Activated CD4-positive, alpha-beta T cell treated with anti-CD3 and anti-CD28 coated beads for 36 hours (primary cell): Measurements from ENCODE around the gene TP53RK. TPM values are rescaled to one million over a fixed set of nuclear protein-coding genes. Genes with fewer than 3 reads are reported as not detected.
"Not testable (repeated sequence)": the region's sequence is repeated elsewhere in the genome, so short reads cannot be mapped to it uniquely, and the experiment has no call there.

Experiments
- ATAC-seq: fragments of 200-7000 bp; cut with Tn5 transposase; one replicate; pipeline ENCODE4 v1.10.0; 2021; ENCODE audit warnings: mild to moderate bottlenecking, moderate library complexity
- CTCF ChIA-PET: fragments of 350-600 bp; sonication (Branson Sonifier 250); formaldehyde crosslinking; loops from one replicate; lab custom pipeline; 2021; ENCODE audit warnings: antibody characterized with exemption; lab: Charles Lee
- POLR2A ChIA-PET: fragments of 350-600 bp; sonication (Branson Sonifier 250); formaldehyde crosslinking; loops from one replicate; lab custom pipeline; 2021; ENCODE audit warnings: antibody characterized with exemption, inconsistent platforms; lab: Charles Lee
- DNase-seq: peaks from one replicate; pipeline ENCODE4 v3.0.0-alpha.2; 2020
- H3K27ac Mint-ChIP-seq: one replicate; pipeline ENCODE4 v1.8.0; 2021; ENCODE audit warnings: mixed read lengths
- H3K27me3 Mint-ChIP-seq: one replicate; pipeline ENCODE4 v1.8.0; 2021; ENCODE audit warnings: mixed read lengths
- H3K36me3 Mint-ChIP-seq: one replicate; pipeline ENCODE4 v1.8.0; 2021; ENCODE audit warnings: low read depth, mixed read lengths
- H3K4me1 Mint-ChIP-seq: one replicate; pipeline ENCODE4 v1.8.0; 2021; ENCODE audit warnings: mixed read lengths
- H3K4me3 Mint-ChIP-seq: one replicate; pipeline ENCODE4 v1.8.0; 2021; ENCODE audit warnings: mild to moderate bottlenecking, moderate library complexity, mixed read lengths
- H3K9me3 Mint-ChIP-seq: one replicate; pipeline ENCODE4 v1.8.0; 2021; ENCODE audit warnings: low read depth, mixed read lengths
- intact Hi-C, 2 experiments: fragments of 100-400 bp; cut with DNase I in 1 of 2; cut with micrococcal nuclease in 1 of 2; formaldehyde crosslinking; loops; one replicate each; pipeline versions ENCODE4 v1.14.2 to v1.15.1; 2022 to 2024; cut with DNase I, micrococcal nuclease
- total RNA-seq, 2 experiments: library from RNA; stranded (reverse); gene quantifications; one replicate each; pipeline ENCODE4 v1.2.3, GENCODE V29; 2021

Gene TP53RK
- total RNA-seq, 2 experiments from 2014 or later = 11.2 to 12.1 TPM

- peaks cover 29% of the 10 kb centered on the region for H3K4me1 Mint-ChIP-seq
- DNase-seq (peak; percentile 83), ATAC-seq (peak; percentile 80)
- H3K4me3 Mint-ChIP-seq = no peak overlapping the region
- no peaks in the 10 kb centered on the region for H3K27me3 Mint-ChIP-seq
- H3K9me3 Mint-ChIP-seq = no peaks in the 10 kb centered on the region
- ChIA-PET CTCF (interaction anchor here (0.6 to 4.5 kb wide), 18 partner anchors 9 to 548 kb away, joined by 3 to 16 read pairs (median 4); partner anchors contain the start of gene TP53RK), POLR2A (interaction anchor here (0.6 kb wide), 1 partner anchor 297 kb away, joined by 8 read pairs; no protein-coding TSS in a partner anchor)
- H3K36me3 Mint-ChIP-seq = peaks cover 15% of the 10 kb centered on the region
- no peak overlapping the region for H3K27ac Mint-ChIP-seq
- intact Hi-C loops = loop anchor here (1.0 to 2.0 kb wide), 5 partner anchors 119 to 549 kb away; no protein-coding TSS in a partner anchor
Observed at GRCh38 chr20:46681032-46681854, 8.0 kb downstream of the TP53RK start.

- CTCF ChIA-PET = interaction anchor here (0.5 to 4.5 kb wide), 19 partner anchors 9 to 722 kb away, joined by 3 to 16 read pairs (median 4); partner anchors contain the start of gene TP53RK
- peaks cover 23% of the 10 kb centered on the region for H3K4me1 Mint-ChIP-seq
- H3K4me3 Mint-ChIP-seq = no peak overlapping the region
- POLR2A ChIA-PET = no interaction called here
- ATAC-seq = no peak
- peaks cover 1% of the 10 kb centered on the region for H3K27me3 Mint-ChIP-seq
- no peak overlapping the region for H3K27ac Mint-ChIP-seq
- no peaks in the 10 kb centered on the region for H3K9me3 Mint-ChIP-seq
- DNase-seq = no peak
- peaks cover 9% of the 10 kb centered on the region for H3K36me3 Mint-ChIP-seq
- intact Hi-C loops = loop anchor here (1.0 to 2.0 kb wide), 5 partner anchors 118 to 548 kb away; no protein-coding TSS in a partner anchor
Observed at GRCh38 chr20:46680684-46681031, 8.6 kb downstream of the TP53RK start.

- no peaks in the 10 kb centered on the region for H3K9me3 Mint-ChIP-seq
- H3K27ac Mint-ChIP-seq = no peak overlapping the region
- peaks cover 1% of the 10 kb centered on the region for H3K27me3 Mint-ChIP-seq
- no peaks in the 10 kb centered on the region for H3K36me3 Mint-ChIP-seq
- intact Hi-C loops = no loop called here
- ChIA-PET POLR2A (no interaction called here), CTCF (interaction anchor here (0.6 to 2.2 kb wide), 3 partner anchors 66 to 193 kb away, joined by 3 to 6 read pairs (median 4); no protein-coding TSS in a partner anchor)
- H3K4me3 Mint-ChIP-seq = no peak overlapping the region
- DNase-seq (no peak), ATAC-seq (no peak)
- H3K4me1 Mint-ChIP-seq = peaks cover 10% of the 10 kb centered on the region
Observed at GRCh38 chr20:46678516-46678915, 10.7 kb downstream of the TP53RK start.

GRCh38 chr20:46677608-46678007, 11.6 kb downstream of the TP53RK start:
- ChIA-PET CTCF (interaction anchor here (0.6 to 1.0 kb wide), 2 partner anchors 42 to 156 kb away, joined by 4 read pairs; no protein-coding TSS in a partner anchor), POLR2A (no interaction called here)
- ATAC-seq = no peak

GRCh38 chr20:46676649-46677316, 12.5 kb downstream of the TP53RK start:
- intact Hi-C loops, DNase-seq, H3K4me1 Mint-ChIP-seq, H3K36me3 Mint-ChIP-seq, ATAC-seq, POLR2A ChIA-PET, H3K27me3 Mint-ChIP-seq, H3K9me3 Mint-ChIP-seq, H3K27ac Mint-ChIP-seq, H3K4me3 Mint-ChIP-seq: not testable (repeated sequence)
- CTCF ChIA-PET = interaction anchor here (0.6 kb wide), 1 partner anchor 42 kb away, joined by 4 read pairs; no protein-coding TSS in a partner anchor

More at GRCh38 chr20:46677608-46678007, 11.6 kb downstream of the TP53RK start:
- H3K9me3 Mint-ChIP-seq = no peaks in the 10 kb centered on the region
- no peak overlapping the region for H3K27ac Mint-ChIP-seq
- intact Hi-C loops = no loop called here
- H3K36me3 Mint-ChIP-seq = no peaks in the 10 kb centered on the region
- H3K4me3 Mint-ChIP-seq = no peak overlapping the region
- H3K27me3 Mint-ChIP-seq = peaks cover 1% of the 10 kb centered on the region
- DNase-seq = no peak
- H3K4me1 Mint-ChIP-seq = peaks cover 6% of the 10 kb centered on the region

- CTCF ChIA-PET = interaction anchor here (0.6 to 1.2 kb wide), 5 partner anchors 26 to 1714 kb away, joined by 3 to 4 read pairs (median 3); partner anchors contain the start of gene TOMM34
- POLR2A ChIA-PET = no interaction called here
- no peak overlapping the region for H3K4me3 Mint-ChIP-seq
- H3K4me1 Mint-ChIP-seq = no peaks in the 10 kb centered on the region
- H3K27ac Mint-ChIP-seq = no peak overlapping the region
- peaks cover 1% of the 10 kb centered on the region for H3K27me3 Mint-ChIP-seq
- H3K9me3 Mint-ChIP-seq = peaks cover 11% of the 10 kb centered on the region
- ATAC-seq (no peak), DNase-seq (no peak)
- H3K36me3 Mint-ChIP-seq = peaks cover 3% of the 10 kb centered on the region
- intact Hi-C loops = no loop called here
Observed at GRCh38 chr20:46674253-46675083, 14.8 kb downstream of the TP53RK start.

GRCh38 chr20:46673394-46674252, 15.6 kb downstream of the TP53RK start:
- intact Hi-C loops = no loop called here
- ATAC-seq (no peak), DNase-seq (no peak)
- peaks cover 3% of the 10 kb centered on the region for H3K36me3 Mint-ChIP-seq
- ChIA-PET CTCF (interaction anchor here (0.6 to 1.2 kb wide), 2 partner anchors 25 to 1713 kb away, joined by 3 read pairs; partner anchors contain the start of gene TOMM34), POLR2A (no interaction called here)
- peaks cover 1% of the 10 kb centered on the region for H3K27me3 Mint-ChIP-seq
- H3K27ac Mint-ChIP-seq = no peak overlapping the region
- H3K4me3 Mint-ChIP-seq = no peak overlapping the region
- no peaks in the 10 kb centered on the region for H3K4me1 Mint-ChIP-seq
- H3K9me3 Mint-ChIP-seq = peaks cover 11% of the 10 kb centered on the region

- Mint-ChIP-seq H3K4me1 (no peaks in the 10 kb centered on the region), H3K9me3 (peaks cover 11% of the 10 kb centered on the region), H3K4me3 (no peak overlapping the region), H3K36me3 (peaks cover 3% of the 10 kb centered on the region), H3K27me3 (peaks cover 1% of the 10 kb centered on the region), H3K27ac (no peak overlapping the region)
- CTCF ChIA-PET = interaction anchor here (0.8 to 1.0 kb wide), 2 partner anchors 10 to 79 kb away, joined by 3 to 6 read pairs; no protein-coding TSS in a partner anchor
- intact Hi-C loops = no loop called here
- ATAC-seq (no peak), DNase-seq (no peak)
- POLR2A ChIA-PET = no interaction called here
Observed at GRCh38 chr20:46672543-46673148, 16.6 kb downstream of the TP53RK start.

GRCh38 chr20:46671866-46672542, 17.2 kb downstream of the TP53RK start:
- H3K9me3 Mint-ChIP-seq = peaks cover 11% of the 10 kb centered on the region
- ATAC-seq = no peak
- intact Hi-C loops = no loop called here
- no peaks in the 10 kb centered on the region for H3K4me1 Mint-ChIP-seq
- no peak for DNase-seq
- CTCF ChIA-PET = interaction anchor here (0.7 to 1.0 kb wide), 3 partner anchors 9 to 79 kb away, joined by 3 to 6 read pairs (median 3); no protein-coding TSS in a partner anchor
- H3K4me3 Mint-ChIP-seq = no peak overlapping the region
- H3K27ac Mint-ChIP-seq = no peak overlapping the region
- H3K36me3 Mint-ChIP-seq = peaks cover 3% of the 10 kb centered on the region
- peaks cover 1% of the 10 kb centered on the region for H3K27me3 Mint-ChIP-seq
- POLR2A ChIA-PET = no interaction called here
